ENCODE results near the gene TMEM220. TPM values are rescaled to one million over a fixed set of nuclear protein-coding genes. Genes with fewer than 3 reads are reported as not detected.

Gene TMEM220
- 0.98 and 4.2 TPM in 2 replicates for total RNA-seq (2014; rRNA removed; shearing (Covaris generic))

- DNase-seq (ENCODE audit: low read depth) = peak; percentile 68
These were observed at the start of gene TMEM220 for GRCh38 chr17:10729334-10730193. Gene TMEM220 (minus strand): TSS chr17:10730023. CDS start chr17:10729851, 172 bp downstream.

DNA sequence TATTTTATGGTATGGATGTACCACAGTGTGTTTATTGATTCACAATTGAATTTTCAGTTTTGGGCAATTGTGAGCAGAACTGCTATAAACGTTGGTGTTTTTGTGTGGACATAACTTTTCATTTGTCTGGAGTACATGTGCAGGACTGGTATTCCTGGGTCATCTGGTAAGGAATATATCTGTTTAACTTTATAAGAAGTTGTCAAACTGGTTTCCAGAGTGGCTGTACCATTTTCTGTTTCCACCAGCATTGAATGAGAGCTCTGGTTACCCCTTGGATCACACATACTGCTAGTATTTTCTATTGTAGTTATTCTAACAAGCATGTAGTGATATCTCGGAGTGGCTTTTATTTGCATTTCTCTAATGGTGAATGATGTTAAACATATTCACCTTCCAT is 49.8 kb upstream of the TMEM220 start:
- no peak for DNase-seq (ENCODE audit: low read depth)

- DNase-seq (ENCODE audit: low read depth) = no peak
These were observed 48.1 kb upstream of the TMEM220 start for GRCh38 chr17:10777890-10778289.

- no peak for DNase-seq (ENCODE audit: low read depth)
These were observed 47.4 kb upstream of the TMEM220 start for GRCh38 chr17:10777131-10777807.

DNA sequence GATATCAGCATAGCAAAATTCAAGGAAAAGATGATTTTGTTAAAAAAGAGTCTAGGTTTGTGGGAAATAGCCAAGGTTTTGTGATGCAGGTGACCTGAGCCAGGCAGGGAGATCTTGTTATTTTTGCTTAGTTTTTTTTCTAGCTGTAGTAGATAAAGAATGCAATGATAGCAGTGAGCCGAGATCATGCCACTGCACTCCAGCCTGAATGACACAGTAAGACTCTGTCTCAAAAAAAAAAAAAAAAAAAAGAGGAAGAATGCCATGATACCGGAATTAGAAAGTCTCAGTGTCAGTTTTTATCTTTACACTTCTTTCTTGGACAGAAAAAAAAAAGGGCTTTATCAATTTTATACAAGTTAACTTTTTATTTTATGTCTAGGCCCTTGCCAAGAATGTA is 46.6 kb upstream of the TMEM220 start:
- DNase-seq (ENCODE audit: low read depth) = no peak

DNA sequence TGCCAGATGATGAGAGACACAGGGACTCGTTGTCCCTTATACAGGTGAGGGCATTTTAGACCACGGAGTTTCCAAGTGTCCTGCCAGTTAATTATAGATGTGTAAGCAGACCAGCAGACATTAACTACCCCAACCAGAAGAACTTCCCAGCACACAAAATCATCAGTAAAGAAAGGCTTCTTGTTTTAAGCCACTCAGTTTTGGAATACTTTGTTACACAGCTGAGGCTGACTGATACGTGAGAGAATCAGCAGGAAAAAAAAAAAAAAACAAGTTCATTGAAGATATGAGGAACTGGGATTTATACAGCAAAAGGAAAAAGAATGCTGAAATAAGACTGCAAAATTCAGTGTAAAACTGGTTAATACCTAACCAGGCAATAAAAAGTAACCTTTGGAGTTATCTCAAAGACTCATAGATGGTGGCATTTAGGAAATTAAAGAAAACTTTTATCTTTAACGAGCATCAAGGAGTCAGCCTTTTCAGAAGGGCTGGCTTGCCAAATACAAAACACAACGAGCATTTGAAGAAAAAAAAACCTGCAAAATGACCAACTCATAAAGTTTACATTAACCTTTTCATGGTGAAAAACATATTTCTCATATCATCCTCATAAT is 46.0 kb upstream of the TMEM220 start:
- DNase-seq (ENCODE audit: low read depth) = no peak

- DNase-seq (ENCODE audit: low read depth) = no peak
These were observed 45.2 kb upstream of the TMEM220 start for GRCh38 chr17:10775058-10775457.

GRCh38 chr17:10773391-10773790 is 43.6 kb upstream of the TMEM220 start:
- DNase-seq (ENCODE audit: low read depth) = no peak

GRCh38 chr17:10772425-10773380 is 42.9 kb upstream of the TMEM220 start:
- DNase-seq (ENCODE audit: low read depth) = peak; percentile 28

GRCh38 chr17:10771148-10771547 is 41.3 kb upstream of the TMEM220 start:
- DNase-seq (ENCODE audit: low read depth) = no peak

DNA sequence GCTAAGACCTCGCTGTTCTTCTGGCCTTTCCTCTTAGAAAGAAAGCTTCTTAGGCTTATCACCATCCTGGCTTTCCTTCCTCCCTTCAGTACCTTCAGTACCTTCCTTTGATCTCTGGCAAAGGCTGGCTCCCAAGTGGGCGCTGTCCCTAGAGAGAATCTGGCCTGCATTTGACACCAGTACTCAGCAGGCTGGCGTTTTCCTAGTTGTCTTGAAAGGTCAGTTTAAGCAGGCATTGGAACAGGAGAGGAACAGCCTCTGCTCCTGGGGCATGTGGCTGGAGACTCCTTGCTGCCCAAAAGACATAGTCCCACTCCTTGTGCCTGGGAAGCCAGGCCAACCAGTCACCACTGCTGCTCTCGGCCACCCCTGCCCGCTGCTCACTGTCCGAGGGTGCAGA is 40.0 kb upstream of the TMEM220 start:
- no peak for DNase-seq (ENCODE audit: low read depth)

DNA sequence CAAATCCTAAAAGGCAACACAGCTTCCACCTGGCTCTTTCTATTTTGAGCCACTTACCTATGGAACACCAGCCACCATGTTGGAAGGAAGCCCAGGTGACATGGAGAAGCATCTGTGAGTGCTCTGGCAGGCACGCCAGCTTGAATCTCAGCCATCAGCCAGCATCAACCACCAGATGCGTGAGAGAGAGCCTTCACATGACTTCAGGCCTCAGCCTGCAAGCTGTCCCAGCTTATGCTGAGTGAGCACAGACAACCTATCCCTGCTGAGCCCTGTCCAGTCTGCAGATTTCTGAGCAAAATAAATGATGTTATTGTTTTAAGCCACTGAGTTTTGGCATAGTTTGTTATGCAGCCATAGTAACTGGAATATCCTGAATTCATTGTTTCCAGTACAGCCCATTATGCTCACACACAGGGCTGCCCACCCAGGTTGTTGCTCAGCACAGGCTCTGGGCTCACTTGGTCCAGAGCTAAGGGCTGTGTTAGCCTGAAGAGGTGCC is 39.0 kb upstream of the TMEM220 start:
- DNase-seq (ENCODE audit: low read depth) = no peak

DNA sequence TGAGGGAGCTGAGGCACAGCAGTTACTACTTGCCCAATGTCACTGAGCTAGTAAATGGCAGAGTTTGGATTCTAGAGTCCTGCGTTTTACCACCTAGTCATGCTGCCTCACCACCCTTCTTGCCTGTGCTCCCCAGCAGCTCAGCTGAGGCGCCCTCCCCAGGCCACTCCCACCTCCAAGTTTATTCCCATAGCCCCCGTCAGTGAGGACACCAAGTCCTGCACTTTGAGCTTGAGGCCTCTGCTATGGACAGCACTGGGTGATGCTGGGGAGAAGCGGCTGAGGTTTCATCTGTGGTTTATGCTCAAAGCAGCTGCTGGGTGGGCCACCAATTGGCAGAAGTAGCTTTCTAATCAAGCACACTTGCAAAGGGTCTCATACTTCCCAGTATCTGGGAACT is 37.4 kb upstream of the TMEM220 start:
- no peak for DNase-seq (ENCODE audit: low read depth)

DNA sequence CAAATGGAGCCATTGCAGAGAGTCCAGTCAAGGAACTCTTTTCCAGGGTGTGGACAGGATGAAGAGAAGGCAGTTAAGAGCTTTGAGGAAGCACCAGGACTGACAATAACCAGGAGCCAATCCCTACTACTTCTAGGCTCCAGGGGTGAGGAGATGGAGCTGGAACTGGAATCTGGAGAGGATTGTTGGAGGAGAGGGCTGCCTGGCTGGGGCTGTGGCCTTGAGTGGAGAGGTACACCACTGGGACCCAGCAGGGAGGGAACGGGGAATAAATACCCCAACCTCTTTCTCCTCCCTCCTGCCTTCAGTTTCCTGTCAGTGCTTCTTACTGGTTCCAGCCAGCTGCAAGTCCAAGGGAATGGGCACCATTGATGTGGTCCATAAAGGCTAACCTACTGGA is 32.2 kb upstream of the TMEM220 start:
- no peak for DNase-seq (ENCODE audit: low read depth)

DNA sequence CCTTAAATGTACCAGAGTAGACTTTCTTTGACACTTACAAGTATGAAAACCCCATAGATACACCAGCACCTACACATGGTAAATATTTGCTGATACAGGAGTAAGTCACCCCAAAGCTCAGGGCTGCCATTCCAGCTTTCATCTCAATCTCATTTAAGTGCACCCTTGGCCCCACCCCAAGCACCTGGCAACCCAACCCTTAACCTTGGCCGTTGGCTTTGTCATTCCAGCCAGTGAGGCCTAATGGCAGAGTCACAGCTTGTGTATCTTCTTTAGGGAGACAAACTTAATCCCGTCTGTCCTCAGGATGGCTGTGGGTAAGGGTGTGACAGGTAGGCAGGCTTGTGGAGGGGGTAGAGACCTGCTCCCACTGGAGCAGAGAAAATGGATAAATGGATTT is 31.5 kb upstream of the TMEM220 start:
- DNase-seq (ENCODE audit: low read depth) = no peak

GRCh38 chr17:10758062-10758461 is 28.2 kb upstream of the TMEM220 start:
- no peak for DNase-seq (ENCODE audit: low read depth)

- no peak for DNase-seq (ENCODE audit: low read depth)
These were observed 27.8 kb upstream of the TMEM220 start for GRCh38 chr17:10757647-10758046.

DNA sequence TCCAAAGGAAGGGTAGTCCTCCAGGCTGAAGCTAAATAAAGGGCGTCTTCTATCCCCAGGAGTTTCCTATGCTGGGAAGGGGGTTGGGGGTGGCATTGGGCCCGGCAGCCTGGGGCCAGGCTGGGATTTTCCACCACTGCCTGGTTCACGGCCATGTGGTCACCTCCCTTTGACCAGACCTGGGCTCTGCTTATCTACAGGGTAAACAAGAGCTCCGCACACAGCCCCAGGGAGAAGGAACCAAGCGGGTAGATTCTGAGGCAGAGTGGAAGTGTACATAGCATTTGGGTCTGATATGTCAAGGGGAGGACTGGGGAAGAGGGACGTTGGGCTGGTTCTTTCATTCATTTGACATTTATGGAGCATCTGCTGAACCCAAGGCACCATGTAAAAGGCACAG is 27.2 kb upstream of the TMEM220 start:
- no peak for DNase-seq (ENCODE audit: low read depth)

- no peak for DNase-seq (ENCODE audit: low read depth)
These were observed 26.8 kb upstream of the TMEM220 start for GRCh38 chr17:10756619-10757018.

GRCh38 chr17:10756185-10756584 is 26.4 kb upstream of the TMEM220 start:
- no peak for DNase-seq (ENCODE audit: low read depth)

GRCh38 chr17:10755592-10756127 is 25.8 kb upstream of the TMEM220 start:
- no peak for DNase-seq (ENCODE audit: low read depth)

All from RPMI7951 (cell line).